A549 (cell line): ENCODE data around the gene ELAPOR1.

Experiments used
- TF ChIP-seq, protein P1 (sequence below): fragments of >200 bp; sonication (Bioruptor Twin); formaldehyde crosslinking; IDR thresholded peaks from 3 replicates; pipeline ENCODE4 v1.5.1; 2016
- TF ChIP-seq, protein P2 (sequence below): fragments of 200-600 bp; sonication (generic); IDR thresholded peaks from 2 replicates; pipeline ENCODE4 v1.6.1; 2016; ENCODE audit warnings: antibody characterized with exemption, mild to moderate bottlenecking, moderate library complexity

DNA sequence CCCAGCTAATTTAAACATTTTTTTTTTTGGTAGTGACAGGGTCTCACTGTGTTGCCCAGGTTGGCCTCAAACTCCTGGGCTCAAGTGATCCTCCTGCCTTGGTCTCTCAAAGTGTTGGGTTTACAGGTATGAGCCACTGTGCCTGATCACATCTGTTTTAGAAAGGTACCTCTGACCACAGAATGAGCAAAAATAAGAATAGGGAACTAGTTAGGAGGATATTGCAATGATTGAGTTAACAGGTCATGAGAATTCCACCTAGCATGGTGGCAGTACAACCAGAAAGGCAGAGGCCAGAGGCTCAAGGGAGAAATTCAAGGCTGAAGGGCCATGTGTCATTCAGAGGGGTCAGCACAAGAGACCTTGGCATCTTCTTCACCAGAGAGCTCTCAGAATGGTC, 49.6 kb downstream of the ELAPOR1 start:
- TF ChIP-seq, protein P1, sequence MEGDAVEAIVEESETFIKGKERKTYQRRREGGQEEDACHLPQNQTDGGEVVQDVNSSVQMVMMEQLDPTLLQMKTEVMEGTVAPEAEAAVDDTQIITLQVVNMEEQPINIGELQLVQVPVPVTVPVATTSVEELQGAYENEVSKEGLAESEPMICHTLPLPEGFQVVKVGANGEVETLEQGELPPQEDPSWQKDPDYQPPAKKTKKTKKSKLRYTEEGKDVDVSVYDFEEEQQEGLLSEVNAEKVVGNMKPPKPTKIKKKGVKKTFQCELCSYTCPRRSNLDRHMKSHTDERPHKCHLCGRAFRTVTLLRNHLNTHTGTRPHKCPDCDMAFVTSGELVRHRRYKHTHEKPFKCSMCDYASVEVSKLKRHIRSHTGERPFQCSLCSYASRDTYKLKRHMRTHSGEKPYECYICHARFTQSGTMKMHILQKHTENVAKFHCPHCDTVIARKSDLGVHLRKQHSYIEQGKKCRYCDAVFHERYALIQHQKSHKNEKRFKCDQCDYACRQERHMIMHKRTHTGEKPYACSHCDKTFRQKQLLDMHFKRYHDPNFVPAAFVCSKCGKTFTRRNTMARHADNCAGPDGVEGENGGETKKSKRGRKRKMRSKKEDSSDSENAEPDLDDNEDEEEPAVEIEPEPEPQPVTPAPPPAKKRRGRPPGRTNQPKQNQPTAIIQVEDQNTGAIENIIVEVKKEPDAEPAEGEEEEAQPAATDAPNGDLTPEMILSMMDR: no peak
- TF ChIP-seq, protein P2, sequence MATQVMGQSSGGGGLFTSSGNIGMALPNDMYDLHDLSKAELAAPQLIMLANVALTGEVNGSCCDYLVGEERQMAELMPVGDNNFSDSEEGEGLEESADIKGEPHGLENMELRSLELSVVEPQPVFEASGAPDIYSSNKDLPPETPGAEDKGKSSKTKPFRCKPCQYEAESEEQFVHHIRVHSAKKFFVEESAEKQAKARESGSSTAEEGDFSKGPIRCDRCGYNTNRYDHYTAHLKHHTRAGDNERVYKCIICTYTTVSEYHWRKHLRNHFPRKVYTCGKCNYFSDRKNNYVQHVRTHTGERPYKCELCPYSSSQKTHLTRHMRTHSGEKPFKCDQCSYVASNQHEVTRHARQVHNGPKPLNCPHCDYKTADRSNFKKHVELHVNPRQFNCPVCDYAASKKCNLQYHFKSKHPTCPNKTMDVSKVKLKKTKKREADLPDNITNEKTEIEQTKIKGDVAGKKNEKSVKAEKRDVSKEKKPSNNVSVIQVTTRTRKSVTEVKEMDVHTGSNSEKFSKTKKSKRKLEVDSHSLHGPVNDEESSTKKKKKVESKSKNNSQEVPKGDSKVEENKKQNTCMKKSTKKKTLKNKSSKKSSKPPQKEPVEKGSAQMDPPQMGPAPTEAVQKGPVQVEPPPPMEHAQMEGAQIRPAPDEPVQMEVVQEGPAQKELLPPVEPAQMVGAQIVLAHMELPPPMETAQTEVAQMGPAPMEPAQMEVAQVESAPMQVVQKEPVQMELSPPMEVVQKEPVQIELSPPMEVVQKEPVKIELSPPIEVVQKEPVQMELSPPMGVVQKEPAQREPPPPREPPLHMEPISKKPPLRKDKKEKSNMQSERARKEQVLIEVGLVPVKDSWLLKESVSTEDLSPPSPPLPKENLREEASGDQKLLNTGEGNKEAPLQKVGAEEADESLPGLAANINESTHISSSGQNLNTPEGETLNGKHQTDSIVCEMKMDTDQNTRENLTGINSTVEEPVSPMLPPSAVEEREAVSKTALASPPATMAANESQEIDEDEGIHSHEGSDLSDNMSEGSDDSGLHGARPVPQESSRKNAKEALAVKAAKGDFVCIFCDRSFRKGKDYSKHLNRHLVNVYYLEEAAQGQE: no peak
